ENCODE data around the gene AP3S1. TPM values are rescaled to one million over a fixed set of nuclear protein-coding genes. Genes with fewer than 3 reads are reported as not detected.
"Not testable (repeated sequence)": the region's sequence is repeated elsewhere in the genome, so short reads cannot be mapped to it uniquely, and the experiment has no call there.

AP3S1 gene
- total RNA-seq, 2 experiments from 2014 or later: 33.2 to 33.6 TPM

DNA sequence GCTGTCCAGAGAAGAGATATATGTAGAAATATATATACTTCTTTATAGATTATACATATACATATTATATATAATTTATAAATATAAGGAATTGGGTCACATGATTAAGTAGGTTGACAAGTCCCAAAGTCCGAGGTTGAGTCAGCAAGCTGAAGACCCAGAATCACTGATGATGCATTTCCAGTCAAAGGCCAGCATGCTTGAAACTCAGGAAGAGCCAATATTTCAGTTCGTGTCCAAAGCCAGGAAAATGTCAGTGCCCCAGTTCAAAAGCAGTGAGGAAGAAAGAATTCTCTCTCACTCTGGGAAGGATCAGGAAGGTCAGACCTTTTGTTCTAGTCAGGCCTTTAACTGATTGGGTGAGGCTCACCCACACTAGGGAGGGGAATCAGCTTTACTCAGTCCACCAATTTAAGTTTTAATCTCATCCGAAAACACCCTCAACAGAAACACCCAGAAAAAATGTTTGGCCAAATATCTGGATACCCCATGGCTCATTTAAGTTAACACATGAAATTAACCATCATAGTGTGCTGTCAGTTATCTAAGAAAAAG lies 78.5 kb downstream of the AP3S1 start:
- no peaks in the 10 kb centered on the region for H3K27me3 ChIP-seq (ENCODE audit: control insufficient read depth in 1 of 2, insufficient read depth in 2 of 2, low read length in 2 of 2)
- H3K4me3 ChIP-seq (ENCODE audit: low read length): no peak overlapping the region
- no peak overlapping the region for H3K27ac ChIP-seq (ENCODE audit: low read depth in 1 of 2, low read length in 2 of 2)
- no peaks in the 10 kb centered on the region for H3K36me3 ChIP-seq (ENCODE audit: insufficient read depth, low read length)
- H3K4me1 ChIP-seq (ENCODE audit: insufficient read depth, low read length): no peaks in the 10 kb centered on the region
- intact Hi-C loops (cut with DNase I, micrococcal nuclease): no loop called here
- CTCF ChIA-PET: no interaction called here
- Mint-ChIP-seq H3K9me3 (no peaks in the 10 kb centered on the region), H3K4me1 (ENCODE audit: low read depth) (no peaks in the 10 kb centered on the region), H3K36me3 (ENCODE audit: low read depth) (peaks cover 4% of the 10 kb centered on the region), H3K27ac (no peak overlapping the region), H3K27me3 (no peaks in the 10 kb centered on the region), H3K4me3 (no peak overlapping the region)
- POLR2A ChIA-PET: no interaction called here
- no peaks in the 10 kb centered on the region for H3K9me3 ChIP-seq (ENCODE audit: control insufficient read depth in 1 of 2, insufficient read depth in 1 of 2, low read length in 2 of 2)
- no peak for ATAC-seq (ENCODE audit: poor library complexity)
- no peak for TF ChIP-seq CTCF (IDR thresholded peaks at IDR 0.05)
- no peak for DNase-seq

DNA sequence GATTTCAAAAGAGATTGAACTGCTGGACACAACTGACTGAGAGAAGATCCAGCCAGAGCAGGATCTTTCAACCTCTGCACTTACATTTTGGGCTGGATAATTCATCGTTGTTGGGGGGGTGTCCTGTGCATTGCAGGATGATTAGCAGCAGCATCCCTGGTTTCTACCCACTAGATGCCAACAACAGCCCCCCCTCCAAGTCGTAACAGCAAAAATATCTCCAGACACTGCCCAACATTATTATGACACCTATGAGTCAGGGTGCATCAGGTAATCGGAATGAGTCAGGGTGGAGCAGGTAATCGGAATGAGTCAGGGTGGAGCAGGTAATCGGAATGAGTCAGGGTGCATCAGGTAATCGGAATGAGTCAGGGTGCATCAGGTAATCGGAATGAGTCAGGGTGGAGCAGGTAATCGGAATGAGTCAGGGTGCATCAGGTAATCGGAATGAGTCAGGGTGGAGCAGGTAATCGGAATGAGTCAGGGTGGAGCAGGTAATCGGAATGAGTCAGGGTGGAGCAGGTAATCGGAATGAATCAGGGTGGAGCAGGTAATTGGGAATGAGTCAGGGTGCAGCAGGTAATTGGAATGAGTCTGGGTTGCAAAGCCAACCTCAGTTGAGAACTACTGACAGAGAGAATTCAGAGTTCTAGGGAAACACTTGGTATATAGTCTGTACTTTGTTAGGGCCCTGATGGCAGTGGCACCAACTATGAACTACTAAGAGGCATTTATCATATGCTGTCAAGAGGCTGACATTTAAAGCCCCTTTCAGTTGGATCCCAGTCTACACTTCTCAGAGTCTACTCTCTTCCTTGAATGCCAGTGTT lies 87.1 kb downstream of the AP3S1 start:
- H3K27me3 ChIP-seq (ENCODE audit: control insufficient read depth in 1 of 2, insufficient read depth in 2 of 2, low read length in 2 of 2); H3K36me3 Mint-ChIP-seq (ENCODE audit: low read depth); CTCF ChIA-PET; H3K27ac Mint-ChIP-seq; POLR2A ChIA-PET; H3K36me3 ChIP-seq (ENCODE audit: insufficient read depth, low read length); H3K4me3 ChIP-seq (ENCODE audit: low read length); H3K4me1 ChIP-seq (ENCODE audit: insufficient read depth, low read length); H3K9me3 ChIP-seq (ENCODE audit: control insufficient read depth in 1 of 2, insufficient read depth in 1 of 2, low read length in 2 of 2); DNase-seq; H3K4me3 Mint-ChIP-seq; H3K4me1 Mint-ChIP-seq (ENCODE audit: low read depth); H3K27ac ChIP-seq (ENCODE audit: low read depth in 1 of 2, low read length in 2 of 2); H3K9me3 Mint-ChIP-seq; H3K27me3 Mint-ChIP-seq; ATAC-seq (ENCODE audit: poor library complexity); intact Hi-C loops (cut with DNase I, micrococcal nuclease): not testable (repeated sequence)

- H3K36me3 ChIP-seq (ENCODE audit: insufficient read depth, low read length); CTCF ChIA-PET; H3K4me3 ChIP-seq (ENCODE audit: low read length); POLR2A ChIA-PET; DNase-seq; H3K9me3 ChIP-seq (ENCODE audit: control insufficient read depth in 1 of 2, insufficient read depth in 1 of 2, low read length in 2 of 2); H3K4me1 Mint-ChIP-seq (ENCODE audit: low read depth); H3K27ac ChIP-seq (ENCODE audit: low read depth in 1 of 2, low read length in 2 of 2); H3K27me3 Mint-ChIP-seq; H3K27ac Mint-ChIP-seq; H3K4me3 Mint-ChIP-seq; H3K27me3 ChIP-seq (ENCODE audit: control insufficient read depth in 1 of 2, insufficient read depth in 2 of 2, low read length in 2 of 2); H3K9me3 Mint-ChIP-seq; H3K4me1 ChIP-seq (ENCODE audit: insufficient read depth, low read length); H3K36me3 Mint-ChIP-seq (ENCODE audit: low read depth); intact Hi-C loops (cut with DNase I, micrococcal nuclease); ATAC-seq (ENCODE audit: poor library complexity): not testable (repeated sequence)
Observed at GRCh38 chr5:115930171-115930570, 88.4 kb downstream of the AP3S1 start.

- Mint-ChIP-seq H3K9me3 (no peaks in the 10 kb centered on the region), H3K27me3 (no peaks in the 10 kb centered on the region), H3K4me1 (ENCODE audit: low read depth) (no peaks in the 10 kb centered on the region), H3K4me3 (no peak overlapping the region), H3K27ac (no peak overlapping the region), H3K36me3 (ENCODE audit: low read depth) (no peaks in the 10 kb centered on the region)
- Histone ChIP-seq H3K4me3 (ENCODE audit: low read length) (no peak overlapping the region), H3K27ac (ENCODE audit: low read depth in 1 of 2, low read length in 2 of 2) (no peak overlapping the region), H3K36me3 (ENCODE audit: insufficient read depth, low read length) (no peaks in the 10 kb centered on the region), H3K4me1 (ENCODE audit: insufficient read depth, low read length) (no peaks in the 10 kb centered on the region), H3K9me3 (ENCODE audit: control insufficient read depth in 1 of 2, insufficient read depth in 1 of 2, low read length in 2 of 2) (no peaks in the 10 kb centered on the region), H3K27me3 (ENCODE audit: control insufficient read depth in 1 of 2, insufficient read depth in 2 of 2, low read length in 2 of 2) (no peaks in the 10 kb centered on the region)
- POLR2A ChIA-PET: no interaction called here
- DNase-seq (no peak), ATAC-seq (ENCODE audit: poor library complexity) (no peak)
- intact Hi-C loops (cut with DNase I, micrococcal nuclease): no loop called here
- CTCF ChIA-PET: no interaction called here
- TF ChIP-seq CTCF (IDR thresholded peaks at IDR 0.05): no peak
Observed at GRCh38 chr5:115930630-115931337, 89.0 kb downstream of the AP3S1 start.

Data from CD4-positive, alpha-beta T cell (primary cell).